Inflammatory macrophage treated with lipopolysaccharide for 1 hour (primary cell): ENCODE measurements around the gene ESPN.

Source experiments
- DNase-seq, 2 donors: peaks; one replicate each; pipeline ENCODE4 v3.0.0-alpha.2; 2020 to 2022

ESPN gene

DNA sequence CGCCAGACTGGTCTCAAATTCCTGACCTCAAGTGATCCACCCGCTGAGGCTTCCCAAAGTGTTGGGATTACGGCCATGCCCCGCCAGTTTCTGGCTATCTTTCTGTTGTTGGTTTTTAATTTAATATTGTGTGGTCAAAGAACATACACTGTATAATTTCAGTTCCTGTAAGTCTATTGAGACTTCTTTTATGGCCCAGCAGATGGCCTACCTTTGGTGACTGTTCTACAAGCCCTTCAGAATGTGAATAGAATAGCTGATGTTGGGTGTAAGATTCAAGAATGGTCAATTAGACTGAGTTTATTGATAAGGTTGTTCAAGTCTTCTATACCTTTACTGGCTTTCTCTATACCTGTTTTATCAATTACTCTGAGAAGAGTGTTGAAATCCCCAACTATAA lies 15.5 kb upstream of the ESPN start:
- no peak for DNase-seq

DNA sequence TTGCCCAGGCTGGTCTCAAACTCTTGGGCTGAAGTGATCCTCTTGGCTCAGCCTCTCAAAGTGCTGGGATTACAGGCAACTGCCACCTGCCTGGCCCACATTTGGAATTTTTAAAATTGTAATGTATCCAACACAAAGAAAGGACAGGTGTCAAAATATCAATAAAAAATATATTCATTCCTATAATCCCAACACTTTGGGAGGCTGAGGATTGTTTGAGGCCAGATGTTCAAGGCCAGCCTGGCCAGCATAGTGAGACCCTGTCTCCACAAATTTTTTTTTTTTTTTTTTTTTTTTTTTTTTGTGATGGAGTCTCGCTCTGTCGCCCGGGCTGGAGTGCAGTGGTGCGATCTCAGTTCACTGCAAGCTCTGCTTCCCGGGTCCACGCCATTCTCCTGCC lies 14.8 kb upstream of the ESPN start:
- no peak for DNase-seq

GRCh38 chr1:6410248-6410893 lies 14.2 kb upstream of the ESPN start:
- no peak for DNase-seq

DNA sequence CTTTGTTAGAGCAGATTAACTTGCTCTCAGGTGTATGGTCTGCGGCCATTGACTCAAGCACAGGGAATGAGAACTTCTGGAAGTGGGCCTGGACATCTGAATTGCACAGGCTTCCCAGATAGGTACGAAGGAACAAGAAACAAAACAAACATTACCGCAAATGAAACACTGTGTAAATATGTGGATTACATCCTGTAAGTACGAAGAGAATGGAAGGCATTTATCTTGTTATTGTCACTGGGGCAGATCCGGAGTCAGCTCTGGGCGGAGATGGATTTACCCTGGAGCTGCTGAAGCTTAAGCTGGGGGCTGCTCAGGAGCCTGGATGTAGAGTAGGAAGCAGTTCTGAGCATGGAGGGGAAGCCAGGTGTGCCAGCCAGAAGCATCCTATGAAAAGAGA lies 11.7 kb upstream of the ESPN start:
- no peak for DNase-seq

GRCh38 chr1:6414443-6414844 lies 10.1 kb upstream of the ESPN start:
- no peak for DNase-seq

- peak; percentile 82 to 95 for DNase-seq
These were observed 9.5 kb upstream of the ESPN start for GRCh38 chr1:6414881-6415626.

DNA sequence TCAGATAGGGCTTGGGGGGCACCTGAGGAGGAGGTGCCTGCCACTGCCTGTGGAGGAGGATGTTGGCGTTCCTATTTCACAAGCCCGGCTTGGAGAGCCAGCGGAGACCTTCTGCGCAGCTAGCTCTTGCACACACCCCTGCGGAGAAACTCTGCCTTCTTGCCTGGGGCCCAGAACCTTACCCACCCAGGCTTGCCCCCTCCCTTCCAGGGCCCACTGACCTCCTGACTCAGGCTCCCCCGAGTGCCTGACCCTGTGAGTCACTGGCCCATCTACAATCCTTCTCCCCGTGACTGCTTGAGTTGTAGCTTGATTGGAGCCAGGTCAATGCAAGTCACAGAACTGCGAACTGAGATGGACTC lies 8.3 kb upstream of the ESPN start:
- no peak for DNase-seq

- DNase-seq: no peak
These were observed 7.7 kb upstream of the ESPN start for GRCh38 chr1:6416906-6417305.

GRCh38 chr1:6417961-6418667 lies 6.5 kb upstream of the ESPN start:
- DNase-seq: no peak

DNA sequence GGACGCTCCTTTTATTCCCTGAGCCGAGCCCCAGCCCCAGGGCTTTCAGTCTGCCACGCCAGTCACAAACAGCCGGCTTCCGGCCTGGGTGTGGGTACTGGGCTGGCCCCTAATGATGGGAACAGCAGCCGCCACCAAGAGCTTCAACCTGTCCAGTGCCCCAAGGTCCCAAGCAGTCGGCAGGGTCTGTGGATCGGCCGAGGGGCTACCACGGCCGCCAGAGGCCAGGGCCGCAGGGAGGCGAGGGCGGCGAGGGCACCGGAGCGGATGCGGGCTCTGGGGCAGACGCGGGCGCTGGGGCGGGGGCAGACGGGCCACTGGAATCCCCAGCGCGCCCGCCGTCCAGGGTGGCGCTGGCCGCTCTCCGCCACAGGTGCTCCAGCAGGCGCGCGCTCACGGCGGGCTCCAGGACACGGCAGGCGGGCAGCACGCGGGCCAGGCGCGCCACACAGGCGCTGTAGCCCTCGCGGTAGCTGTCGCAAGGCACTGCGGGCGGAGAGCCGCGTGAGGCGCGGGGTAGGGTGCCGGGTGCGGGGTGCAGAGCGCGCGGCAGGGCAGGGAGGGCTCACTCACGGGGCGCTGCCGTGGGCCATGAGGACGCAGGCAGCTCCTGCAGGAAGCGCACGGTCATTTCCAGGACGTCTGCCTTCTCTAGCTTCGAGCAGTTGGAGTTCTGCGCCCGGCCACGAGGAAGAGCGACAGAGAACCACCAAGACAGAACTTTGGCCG lies 5.7 kb upstream of the ESPN start:
- no peak for DNase-seq

DNA sequence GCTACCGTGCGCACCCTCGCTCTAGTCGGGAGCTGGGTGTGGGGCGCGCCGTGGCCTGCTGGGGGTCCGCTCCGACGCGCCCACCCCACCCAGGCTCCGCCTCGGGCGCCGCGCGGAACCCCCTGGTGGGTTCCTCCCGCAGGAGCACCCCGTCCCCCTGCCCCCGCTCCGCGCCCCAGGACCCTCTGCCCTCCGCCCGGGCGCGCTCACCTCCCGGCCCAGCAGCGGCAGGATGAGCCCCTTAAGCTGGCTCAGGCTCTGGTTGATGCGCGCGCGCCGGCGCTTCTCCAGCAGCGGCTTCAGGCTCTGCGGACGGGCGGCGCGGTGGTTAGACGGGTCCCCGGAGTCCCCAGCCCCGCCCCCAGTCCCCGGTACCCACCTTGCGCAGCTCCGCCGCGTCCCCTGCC lies 5.2 kb upstream of the ESPN start:
- no peak for DNase-seq

DNA sequence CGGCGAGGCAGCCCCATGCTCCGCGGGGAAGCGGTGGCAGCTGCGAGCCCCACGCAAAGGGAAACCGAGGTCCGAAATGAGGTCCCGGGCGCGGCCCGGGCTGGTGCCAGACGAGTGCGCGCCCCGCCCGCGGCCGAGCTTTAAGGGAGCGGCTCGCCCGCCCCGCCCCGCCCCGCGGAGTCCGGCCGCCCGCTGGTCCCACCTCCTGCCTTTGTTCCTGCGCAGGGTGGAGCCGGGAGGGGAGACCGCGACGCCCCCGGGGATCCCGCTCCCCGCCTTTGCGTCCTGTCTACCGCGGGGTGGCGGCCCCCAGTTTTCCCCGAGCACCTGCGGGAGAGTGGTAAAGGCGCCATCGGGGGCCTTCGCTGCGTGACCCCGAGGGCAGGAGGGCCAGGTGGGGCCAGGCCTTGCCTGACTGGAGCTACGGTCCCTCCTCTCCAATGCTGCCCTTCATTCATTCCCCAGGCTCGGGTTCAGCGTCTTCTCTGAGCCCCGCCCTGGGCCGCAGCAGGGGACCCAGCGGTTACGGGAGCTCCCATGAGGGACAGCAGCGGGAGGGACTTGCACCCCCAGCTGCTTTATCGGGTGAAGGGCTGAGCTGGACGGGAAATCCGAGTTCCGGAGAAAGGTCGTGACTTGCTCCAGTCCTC lies 4.6 kb upstream of the ESPN start, which contains the start of gene HES2:
Gene HES2, minus strand, starts transcription at position 116 of the 650 bp plus-strand sequence. Its CDS starts 99 bp downstream, at position 17.
- no peak for DNase-seq

GRCh38 chr1:6420454-6421042 lies 4.0 kb upstream of the ESPN start:
- DNase-seq: no peak

DNA sequence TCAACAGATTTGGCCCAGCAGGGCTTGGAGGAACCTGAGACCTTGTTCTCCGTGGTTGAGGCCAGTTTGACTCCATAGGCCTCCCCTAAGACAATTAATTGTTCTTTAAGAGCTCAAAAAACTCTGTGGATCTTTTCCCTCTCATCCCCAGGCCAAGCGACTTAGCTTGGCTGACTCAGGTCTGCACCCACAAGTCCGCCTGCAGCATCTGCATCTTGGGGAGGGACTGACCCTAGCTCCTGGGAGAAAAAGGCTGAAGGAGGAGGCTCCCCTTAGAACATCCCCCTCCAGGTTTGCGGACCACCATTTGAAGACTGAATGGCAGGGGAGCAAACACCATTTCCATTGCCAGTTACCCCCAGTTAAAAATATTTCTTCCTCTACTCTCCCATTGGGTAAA lies 3.3 kb upstream of the ESPN start:
- no peak for DNase-seq

DNA sequence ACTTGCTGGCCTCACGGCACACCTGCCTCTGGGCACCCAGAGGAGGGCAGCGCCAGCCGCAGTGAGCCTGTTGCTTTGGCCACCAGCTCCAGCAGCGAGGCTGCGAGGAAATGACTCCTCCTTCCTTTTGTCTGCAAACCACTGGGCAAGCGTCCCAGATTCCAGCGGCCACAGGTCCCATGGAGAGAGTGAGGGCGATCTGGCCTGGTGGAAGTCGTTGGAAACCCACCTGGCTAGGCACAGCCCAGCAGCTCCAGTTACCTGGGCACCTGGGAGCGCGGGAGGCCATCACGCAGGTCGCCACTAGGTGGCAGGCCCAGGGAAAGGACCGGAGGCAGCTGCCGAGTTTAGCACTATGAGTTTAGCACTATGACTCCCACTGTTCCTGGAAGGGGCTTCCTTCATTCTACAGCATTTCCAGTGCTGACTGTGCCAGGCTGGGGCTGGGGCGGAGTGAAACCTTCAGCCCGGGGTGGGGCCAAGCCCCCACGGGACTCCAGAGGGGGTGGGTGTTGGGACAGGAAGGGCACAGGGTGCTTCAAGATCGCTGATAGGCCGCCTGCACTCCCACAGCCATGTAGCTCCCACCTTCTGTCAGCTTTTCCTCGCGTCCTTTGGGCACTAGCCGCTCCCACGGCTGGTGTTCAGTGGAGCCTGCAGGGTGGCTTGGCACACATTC lies 1.1 kb upstream of the ESPN start:
- DNase-seq: peak in 1 of 2 donors; percentile 36

- DNase-seq: no peak
These were observed 493 bp upstream of the ESPN start for GRCh38 chr1:6424000-6424565.

DNA sequence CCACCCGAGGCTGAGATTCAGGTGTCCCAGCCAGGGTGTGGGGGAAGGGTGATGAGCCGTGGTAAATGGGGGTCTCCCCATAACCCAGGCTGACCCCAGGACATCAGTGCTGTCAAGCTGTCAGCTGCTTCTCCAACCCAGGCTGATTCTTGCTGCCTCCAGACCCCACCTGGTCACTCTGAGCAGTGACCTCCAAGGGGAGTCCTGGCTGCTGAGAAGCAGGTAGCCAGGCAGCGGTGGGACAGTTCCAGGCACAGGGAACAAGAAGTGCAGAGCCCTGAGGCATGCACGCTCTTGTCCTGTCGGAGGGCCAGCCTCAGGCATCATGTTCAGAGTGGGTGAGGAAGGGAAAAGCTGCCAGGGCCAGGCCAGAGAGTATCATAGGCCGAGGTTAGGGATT lies 1.1 kb downstream of the ESPN start:
- DNase-seq: no peak

DNA sequence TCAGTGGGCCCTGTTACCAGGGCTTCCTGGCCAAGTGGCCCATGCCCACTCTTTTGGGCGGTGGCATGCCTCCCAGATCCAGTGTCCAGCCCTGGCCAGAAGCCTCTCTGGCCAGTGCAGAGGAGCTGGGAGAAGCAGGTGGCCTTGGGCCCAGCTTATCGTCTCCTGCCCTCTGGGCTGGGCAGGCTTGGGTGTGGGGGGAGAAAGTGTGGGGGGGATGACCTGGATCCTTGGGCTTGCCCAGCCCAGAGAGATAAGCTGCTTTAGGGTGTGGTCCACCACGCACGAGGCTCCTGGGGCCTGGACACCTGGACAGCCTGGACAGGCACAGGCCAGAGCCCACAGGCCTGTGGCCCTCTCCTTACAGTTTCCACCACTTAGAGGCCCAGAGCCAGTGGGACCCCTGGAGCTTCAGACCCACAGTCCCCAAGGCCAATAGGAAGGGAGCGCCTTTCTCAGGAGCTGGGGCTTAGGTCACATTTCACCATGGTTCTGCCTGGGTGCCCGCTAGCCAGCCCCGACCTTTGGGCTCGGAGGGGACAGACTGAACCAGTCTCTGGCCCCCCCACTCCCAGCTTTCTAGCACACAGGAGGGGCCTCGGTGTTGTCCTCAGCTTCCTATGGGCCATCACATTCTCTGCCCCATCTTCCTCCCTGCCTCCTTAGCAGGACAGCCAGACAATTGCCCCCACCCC lies 1.8 kb downstream of the ESPN start:
- DNase-seq: no peak

DNA sequence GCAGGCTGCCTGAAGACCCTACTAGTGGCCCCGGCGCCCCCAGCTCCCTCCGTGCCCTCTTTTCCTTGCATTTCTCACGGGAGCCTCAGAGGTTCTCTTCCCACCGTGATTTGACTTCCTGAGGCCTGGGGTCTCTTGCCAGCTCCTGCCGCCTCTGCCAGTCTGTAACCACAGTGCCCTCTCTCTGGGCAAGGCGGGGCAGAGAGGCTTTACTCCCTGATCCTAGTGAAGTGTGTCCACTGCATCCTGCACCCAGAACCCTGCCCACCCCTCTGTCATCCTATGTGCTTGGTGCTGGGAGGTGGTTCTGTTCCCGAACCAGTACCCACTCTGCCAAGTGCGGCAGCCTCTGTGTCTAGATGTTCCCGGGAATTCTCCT lies 2.4 kb downstream of the ESPN start:
- DNase-seq: no peak

- DNase-seq: no peak
These were observed 3.1 kb downstream of the ESPN start for GRCh38 chr1:6427441-6428390.
